ENCODE results near the gene PRCP. TPM values are rescaled to one million over a fixed set of nuclear protein-coding genes. Genes with fewer than 3 reads are reported as not detected.

PRCP gene
- total and polyA plus RNA-seq, 2 donors from 2014 or later = 115 to 202 TPM

- H3K9me3 ChIP-seq (ENCODE audit: control insufficient read depth in 2 of 3, insufficient read depth in 1 of 3, low read length in 3 of 3) = no peaks in the 10 kb centered on the region
- peaks cover 0 to 2% (median 0%) of the 10 kb centered on the region in 3 donors for H3K4me1 ChIP-seq (ENCODE audit: control insufficient read depth in 2 of 3, insufficient read depth in 2 of 3, low read depth in 1 of 3, low read length in 3 of 3)
- peak; percentile 51 for TF ChIP-seq CTCF (IDR thresholded peaks at IDR 0.05; ENCODE audit: borderline replicate concordance, extremely low read depth, insufficient read depth)
- FAIRE-seq = peak; percentile 92
- H3K36me3 ChIP-seq (ENCODE audit: control insufficient read depth in 2 of 3, insufficient read depth in 3 of 3, low read length in 3 of 3) = no peaks in the 10 kb centered on the region
- intact Hi-C loops (cut with DNase I) = no loop called here
- no peaks in the 10 kb centered on the region for H3K27me3 ChIP-seq (ENCODE audit: control insufficient read depth, insufficient read depth, low read length)
- H3K27ac ChIP-seq (ENCODE audit: low read depth in 2 of 2, low read length in 2 of 2) = no peak overlapping the region
- DNase-seq = peak in 1 of 5 donors; percentile 46
- no peak overlapping the region for H3K9ac ChIP-seq (ENCODE audit: low read length in 3 of 3)
- H3K4me3 ChIP-seq (ENCODE audit: low read length in 3 of 3) = no peak overlapping the region
Observed at GRCh38 chr11:82906236-82906635, 6.0 kb upstream of the PRCP start.

GRCh38 chr11:82903843-82904586 lies 3.8 kb upstream of the PRCP start:
- no peaks in the 10 kb centered on the region for H3K27me3 ChIP-seq (ENCODE audit: control insufficient read depth, insufficient read depth, low read length)
- no peaks in the 10 kb centered on the region for H3K36me3 ChIP-seq (ENCODE audit: control insufficient read depth in 2 of 3, insufficient read depth in 3 of 3, low read length in 3 of 3)
- peaks cover 0 to 8% (median 5%) of the 10 kb centered on the region in 3 donors for H3K4me1 ChIP-seq (ENCODE audit: control insufficient read depth in 2 of 3, insufficient read depth in 2 of 3, low read depth in 1 of 3, low read length in 3 of 3)
- H3K9ac ChIP-seq (ENCODE audit: low read length in 3 of 3) = no peak overlapping the region
- H3K4me3 ChIP-seq (ENCODE audit: low read length in 3 of 3) = no peak overlapping the region
- no peak for TF ChIP-seq CTCF (IDR thresholded peaks at IDR 0.05; ENCODE audit: borderline replicate concordance, extremely low read depth, insufficient read depth)
- DNase-seq (no peak), FAIRE-seq (no peak)
- no peak overlapping the region for H3K27ac ChIP-seq (ENCODE audit: low read depth in 2 of 2, low read length in 2 of 2)
- intact Hi-C loops (cut with DNase I) = no loop called here
- no peaks in the 10 kb centered on the region for H3K9me3 ChIP-seq (ENCODE audit: control insufficient read depth in 2 of 3, insufficient read depth in 1 of 3, low read length in 3 of 3)

- Histone ChIP-seq H3K4me1 (ENCODE audit: control insufficient read depth in 2 of 3, insufficient read depth in 2 of 3, low read depth in 1 of 3, low read length in 3 of 3) (peaks cover 5 to 11% (median 6%) of the 10 kb centered on the region in 3 donors), H3K36me3 (ENCODE audit: control insufficient read depth in 2 of 3, insufficient read depth in 3 of 3, low read length in 3 of 3) (no peaks in the 10 kb centered on the region), H3K4me3 (ENCODE audit: low read length in 3 of 3) (no peak overlapping the region), H3K9ac (ENCODE audit: low read length in 3 of 3) (no peak overlapping the region), H3K27me3 (ENCODE audit: control insufficient read depth, insufficient read depth, low read length) (no peaks in the 10 kb centered on the region), H3K27ac (ENCODE audit: low read depth in 2 of 2, low read length in 2 of 2) (no peak overlapping the region), H3K9me3 (ENCODE audit: control insufficient read depth in 2 of 3, insufficient read depth in 1 of 3, low read length in 3 of 3) (no peaks in the 10 kb centered on the region)
- DNase-seq = no peak
- no peak for TF ChIP-seq CTCF (IDR thresholded peaks at IDR 0.05; ENCODE audit: borderline replicate concordance, extremely low read depth, insufficient read depth)
- no peak for FAIRE-seq
- intact Hi-C loops (cut with DNase I) = no loop called here
Observed at GRCh38 chr11:82902880-82903279, 2.6 kb upstream of the PRCP start.
